ENCODE measurements around the gene GNG7. TPM values are rescaled to one million over a fixed set of nuclear protein-coding genes. Genes with fewer than 3 reads are reported as not detected.

GNG7 gene
- total RNA-seq, 1 donor from 2014 or later = 0.09 TPM

DNA sequence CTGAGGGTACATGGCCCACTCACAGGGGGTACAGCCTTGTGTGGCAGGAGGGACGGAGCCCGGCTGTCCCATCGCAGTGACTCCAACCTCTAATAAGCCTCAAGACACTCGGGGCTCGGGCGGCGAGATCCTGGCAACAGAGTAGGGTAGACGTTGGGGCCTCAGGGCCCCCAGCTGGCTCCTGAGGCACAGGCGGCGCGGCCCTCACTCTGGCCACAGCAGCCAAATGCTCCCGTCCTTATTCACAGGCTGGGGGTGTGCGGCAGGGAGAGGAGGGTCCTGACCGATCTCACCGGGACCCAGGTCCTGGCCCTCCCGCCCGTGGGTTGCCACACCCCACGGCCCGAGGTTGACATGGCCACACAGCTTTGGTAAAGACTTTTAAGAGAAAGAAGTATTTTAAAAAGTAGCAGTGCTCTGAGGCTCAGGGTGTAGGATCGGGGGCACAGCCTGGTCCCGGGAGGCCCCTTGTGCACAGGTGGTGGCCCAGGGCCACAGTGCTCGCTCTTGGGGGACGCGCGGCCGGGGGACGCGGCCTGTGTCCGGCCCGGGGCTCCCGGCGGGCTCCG lies 29.7 kb upstream of the GNG7 start:
- intact Hi-C loops (cut with micrococcal nuclease) = no loop called here
- DNase-seq = no peak

DNA sequence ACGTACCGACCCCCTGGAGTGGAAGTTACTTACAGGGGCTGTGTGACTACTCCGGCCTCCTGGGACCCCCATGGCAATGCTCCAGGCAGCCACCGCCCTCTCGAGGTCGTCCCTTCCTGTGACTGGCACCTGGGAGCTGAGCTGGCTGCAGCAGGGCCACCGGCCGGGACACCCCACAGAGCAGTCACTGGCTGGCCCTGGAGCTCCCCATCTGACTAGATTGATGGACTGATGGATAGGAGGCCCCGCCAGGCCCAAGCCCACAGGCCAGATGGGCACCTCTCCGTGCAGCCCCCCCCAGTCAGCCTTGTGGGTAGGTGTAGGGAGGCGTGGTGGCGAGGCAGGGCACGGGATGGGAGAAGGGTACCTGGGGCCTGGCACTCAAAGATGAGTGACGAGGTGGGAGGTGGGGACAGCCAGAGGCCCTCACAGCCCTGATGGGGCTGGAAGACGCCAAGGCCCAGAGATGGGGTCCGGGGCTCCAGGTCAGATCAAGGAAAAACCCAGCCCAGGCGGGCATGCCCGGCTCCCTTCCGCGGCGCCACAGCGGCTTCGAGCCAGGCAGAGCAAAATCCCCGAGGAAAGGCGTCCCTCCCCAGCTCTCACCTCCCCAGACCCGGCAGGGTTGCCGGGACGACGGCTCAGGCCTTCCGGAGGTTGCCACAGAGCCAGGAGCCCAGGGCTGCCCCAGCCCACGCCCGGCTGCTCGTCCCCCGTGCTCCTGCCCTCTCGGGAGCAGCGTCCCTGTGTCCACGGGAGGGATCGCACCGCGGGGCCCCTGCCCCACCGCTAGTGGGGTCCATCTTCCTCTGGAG lies 28.9 kb upstream of the GNG7 start:
- intact Hi-C loops (cut with micrococcal nuclease) = no loop called here
- no peaks in the 10 kb centered on the region for H3K4me1 Mint-ChIP-seq
- no peak overlapping the region for H3K27ac Mint-ChIP-seq
- H3K27me3 Mint-ChIP-seq = no peaks in the 10 kb centered on the region
- no peaks in the 10 kb centered on the region for H3K9me3 Mint-ChIP-seq
- H3K36me3 Mint-ChIP-seq (ENCODE audit: low read depth) = peaks cover 21% of the 10 kb centered on the region
- DNase-seq = no peak
- H3K4me3 Mint-ChIP-seq = no peak overlapping the region

More for the DNA sequence above, 29.7 kb upstream of the GNG7 start:
- no peaks in the 10 kb centered on the region for H3K27me3 Mint-ChIP-seq
- H3K36me3 Mint-ChIP-seq (ENCODE audit: low read depth) = peaks cover 29% of the 10 kb centered on the region
- H3K9me3 Mint-ChIP-seq = no peaks in the 10 kb centered on the region
- H3K4me1 Mint-ChIP-seq = no peaks in the 10 kb centered on the region
- H3K27ac Mint-ChIP-seq = no peak overlapping the region
- no peak overlapping the region for H3K4me3 Mint-ChIP-seq

DNA sequence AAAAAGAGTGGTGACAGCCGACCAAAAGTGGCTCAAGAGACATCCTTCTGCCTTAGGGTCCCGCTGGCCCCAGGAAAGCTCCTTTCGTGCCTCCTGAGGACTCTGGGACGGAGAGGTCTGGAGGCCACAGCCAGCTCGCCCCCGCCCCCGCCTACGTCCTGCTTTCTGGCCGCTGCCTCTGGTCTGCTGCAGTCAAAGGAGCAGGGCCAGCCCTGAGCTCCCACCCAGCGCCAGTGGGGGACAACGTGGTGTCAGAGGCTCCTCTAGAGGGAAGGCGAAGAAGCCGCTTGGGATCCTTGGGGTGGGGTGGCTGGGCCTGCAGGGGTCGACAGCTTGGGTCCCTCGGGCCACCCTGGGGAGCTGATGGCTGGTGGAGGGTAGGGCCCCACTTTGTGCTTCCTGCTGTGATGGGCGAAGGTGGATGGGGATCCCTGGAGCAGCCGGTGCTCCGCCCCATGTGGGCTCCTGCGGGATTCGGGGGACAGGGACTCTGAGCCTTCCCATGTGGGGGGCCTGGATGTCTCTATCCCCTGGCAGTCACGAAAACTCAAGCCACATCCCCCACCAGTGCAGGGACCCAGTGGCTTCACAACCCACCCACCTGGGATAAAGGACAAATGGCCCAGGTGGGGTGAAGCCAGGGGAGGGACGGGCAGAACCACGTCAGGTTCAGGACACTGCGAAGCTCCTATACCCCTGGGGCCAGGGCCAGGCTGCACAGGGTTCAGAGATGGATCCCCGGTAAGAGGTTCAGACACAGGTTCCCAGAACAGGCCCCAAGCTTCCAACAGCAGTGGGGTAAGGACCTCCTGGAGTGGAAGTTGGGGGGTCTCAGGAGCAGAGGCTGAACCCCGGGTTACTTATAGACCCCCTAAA lies 27.7 kb upstream of the GNG7 start:
- intact Hi-C loops (cut with micrococcal nuclease) = no loop called here
- no peak for DNase-seq
- H3K36me3 Mint-ChIP-seq (ENCODE audit: low read depth) = peaks cover 11% of the 10 kb centered on the region
- no peak overlapping the region for H3K4me3 Mint-ChIP-seq
- H3K9me3 Mint-ChIP-seq = no peaks in the 10 kb centered on the region
- H3K27ac Mint-ChIP-seq = no peak overlapping the region
- H3K27me3 Mint-ChIP-seq = peaks cover 3% of the 10 kb centered on the region
- H3K4me1 Mint-ChIP-seq = no peaks in the 10 kb centered on the region

- no peaks in the 10 kb centered on the region for H3K4me1 Mint-ChIP-seq
- H3K27me3 Mint-ChIP-seq = peaks cover 5% of the 10 kb centered on the region
- DNase-seq = no peak
- H3K36me3 Mint-ChIP-seq (ENCODE audit: low read depth) = peaks cover 3% of the 10 kb centered on the region
- intact Hi-C loops (cut with micrococcal nuclease) = no loop called here
- no peaks in the 10 kb centered on the region for H3K9me3 Mint-ChIP-seq
- no peak overlapping the region for H3K27ac Mint-ChIP-seq
- H3K4me3 Mint-ChIP-seq = no peak overlapping the region
Observed at GRCh38 chr19:2728783-2729387, 26.4 kb upstream of the GNG7 start.

- Mint-ChIP-seq H3K9me3 (no peaks in the 10 kb centered on the region), H3K4me1 (no peaks in the 10 kb centered on the region), H3K27me3 (peaks cover 6% of the 10 kb centered on the region), H3K36me3 (ENCODE audit: low read depth) (no peaks in the 10 kb centered on the region), H3K27ac (no peak overlapping the region), H3K4me3 (no peak overlapping the region)
- DNase-seq = no peak
- intact Hi-C loops (cut with micrococcal nuclease) = no loop called here
Observed at GRCh38 chr19:2727640-2727944, 25.1 kb upstream of the GNG7 start.

GRCh38 chr19:2726904-2727639 lies 24.6 kb upstream of the GNG7 start:
- Mint-ChIP-seq H3K9me3 (no peaks in the 10 kb centered on the region), H3K4me3 (no peak overlapping the region), H3K36me3 (ENCODE audit: low read depth) (no peaks in the 10 kb centered on the region), H3K27ac (no peak overlapping the region), H3K27me3 (peaks cover 8% of the 10 kb centered on the region), H3K4me1 (no peaks in the 10 kb centered on the region)
- no peak for DNase-seq
- intact Hi-C loops (cut with micrococcal nuclease) = no loop called here

- intact Hi-C loops (cut with micrococcal nuclease) = no loop called here
- Mint-ChIP-seq H3K9me3 (no peaks in the 10 kb centered on the region), H3K36me3 (ENCODE audit: low read depth) (no peaks in the 10 kb centered on the region), H3K27ac (no peak overlapping the region), H3K27me3 (peaks cover 14% of the 10 kb centered on the region), H3K4me3 (no peak overlapping the region), H3K4me1 (no peaks in the 10 kb centered on the region)
- no peak for DNase-seq
Observed at GRCh38 chr19:2726160-2726855, 23.8 kb upstream of the GNG7 start.

GRCh38 chr19:2724148-2724557 lies 21.7 kb upstream of the GNG7 start:
- no peak overlapping the region for H3K27ac Mint-ChIP-seq
- no peaks in the 10 kb centered on the region for H3K36me3 Mint-ChIP-seq (ENCODE audit: low read depth)
- H3K9me3 Mint-ChIP-seq = no peaks in the 10 kb centered on the region
- H3K4me1 Mint-ChIP-seq = no peaks in the 10 kb centered on the region
- intact Hi-C loops (cut with micrococcal nuclease) = no loop called here
- no peak for DNase-seq
- peaks cover 22% of the 10 kb centered on the region for H3K27me3 Mint-ChIP-seq
- H3K4me3 Mint-ChIP-seq = no peak overlapping the region

DNA sequence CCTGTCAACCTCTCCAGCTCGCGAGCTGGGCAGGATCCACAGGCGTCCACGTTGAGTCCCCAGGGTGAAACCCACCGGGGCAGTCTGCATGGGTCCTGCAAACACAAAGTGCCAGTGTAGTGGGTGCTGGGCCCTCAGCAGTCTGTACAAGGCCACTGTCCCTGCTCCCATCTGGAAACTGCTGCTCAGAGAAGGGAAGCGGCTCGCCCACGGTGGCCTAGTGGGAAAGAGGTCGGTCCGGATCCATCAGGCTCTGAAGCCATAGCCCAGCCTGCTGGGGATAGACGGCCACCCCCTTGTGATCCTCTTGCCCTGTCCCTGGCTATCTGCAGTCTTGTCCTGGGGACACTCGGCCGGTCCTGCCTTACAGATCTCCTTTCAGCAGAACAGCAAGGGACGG lies 21.3 kb upstream of the GNG7 start:
- intact Hi-C loops (cut with micrococcal nuclease) = no loop called here
- no peak for DNase-seq
- Mint-ChIP-seq H3K27ac (no peak overlapping the region), H3K4me3 (no peak overlapping the region), H3K36me3 (ENCODE audit: low read depth) (no peaks in the 10 kb centered on the region), H3K4me1 (no peaks in the 10 kb centered on the region), H3K27me3 (peaks cover 25% of the 10 kb centered on the region), H3K9me3 (no peaks in the 10 kb centered on the region)

DNA sequence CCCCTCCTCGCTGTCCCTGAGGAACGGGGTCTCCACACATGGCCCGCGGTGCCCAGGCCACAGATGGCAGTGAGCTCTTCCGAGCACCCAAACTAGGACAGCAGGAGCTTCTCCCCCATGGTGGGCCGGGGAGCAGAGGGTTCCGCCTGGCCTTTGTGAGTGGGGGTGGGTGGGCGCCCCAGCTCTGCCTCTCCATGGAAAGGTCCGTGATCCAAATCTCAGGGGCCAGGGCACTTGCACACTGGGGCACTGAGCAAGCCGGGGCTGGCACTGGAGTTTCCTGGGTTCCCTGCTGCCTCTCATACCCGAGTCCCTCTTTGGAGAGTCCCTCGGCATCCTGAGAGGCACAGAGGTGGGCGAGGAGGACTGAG lies 20.8 kb upstream of the GNG7 start:
- Mint-ChIP-seq H3K36me3 (ENCODE audit: low read depth) (no peaks in the 10 kb centered on the region), H3K4me3 (no peak overlapping the region), H3K27me3 (peaks cover 25% of the 10 kb centered on the region), H3K9me3 (no peaks in the 10 kb centered on the region), H3K4me1 (no peaks in the 10 kb centered on the region), H3K27ac (no peak overlapping the region)
- intact Hi-C loops (cut with micrococcal nuclease) = no loop called here
- DNase-seq = no peak

- H3K27ac Mint-ChIP-seq = no peak overlapping the region
- H3K9me3 Mint-ChIP-seq = no peaks in the 10 kb centered on the region
- no peak overlapping the region for H3K4me3 Mint-ChIP-seq
- no peak for DNase-seq
- intact Hi-C loops (cut with micrococcal nuclease) = no loop called here
- no peaks in the 10 kb centered on the region for H3K36me3 Mint-ChIP-seq (ENCODE audit: low read depth)
- no peaks in the 10 kb centered on the region for H3K4me1 Mint-ChIP-seq
- peaks cover 25% of the 10 kb centered on the region for H3K27me3 Mint-ChIP-seq
Observed at GRCh38 chr19:2722541-2723344, 20.2 kb upstream of the GNG7 start.

GRCh38 chr19:2721570-2722540 lies 19.4 kb upstream of the GNG7 start:
- H3K27me3 Mint-ChIP-seq = peaks cover 25% of the 10 kb centered on the region
- no peaks in the 10 kb centered on the region for H3K4me1 Mint-ChIP-seq
- no peaks in the 10 kb centered on the region for H3K9me3 Mint-ChIP-seq
- no peak overlapping the region for H3K4me3 Mint-ChIP-seq
- intact Hi-C loops (cut with micrococcal nuclease) = no loop called here
- H3K36me3 Mint-ChIP-seq (ENCODE audit: low read depth) = no peaks in the 10 kb centered on the region
- no peak for DNase-seq
- no peak overlapping the region for H3K27ac Mint-ChIP-seq

All from activated CD4-positive, alpha-beta T cell treated with anti-CD3 and anti-CD28 coated beads, Interleukin-2, amount 10 ng/mL, durations not matched to agents 24 days and 14 days (primary cell).